ENCODE data around the gene ACTR1B.
"Not testable (repeated sequence)": the region's sequence is repeated elsewhere in the genome, so short reads cannot be mapped to it uniquely, and the experiment has no call there.

ACTR1B gene

GRCh38 chr2:97663962-97664635 is at the start of gene ACTR1B:
TSS of gene ACTR1B (minus strand) at chr2:97664044. CDS start at chr2:97663890, 154 bp downstream.
- DNase-seq = peak; percentile 97 to 99
- peaks cover 0 to 33% (median 27%) of the 10 kb centered on the region in 4 donors for H3K4me1 ChIP-seq
- H3K27me3 ChIP-seq = no peaks in the 10 kb centered on the region
- H3K9me3 ChIP-seq = no peaks in the 10 kb centered on the region
- peak within 1 kb of the TSS; percentile 68 to 77 for H3K4me3 ChIP-seq
- H3K27ac ChIP-seq = peak within 1 kb of the TSS; percentile 89 to 93
- H3K36me3 ChIP-seq = peaks cover under 1 to 13% (median 3%) of the 10 kb centered on the region in 3 donors
- peak; percentile 47 to 53 for TF ChIP-seq CTCF (IDR thresholded peaks at IDR 0.05)
- intact Hi-C loops (cut with DNase I; ENCODE audit: low total_unique reads) = loop anchor here (2.0 kb wide), 1 partner anchor 17 kb away; the partner anchor contains the start of gene COX5B

GRCh38 chr2:97712693-97713295 is 49.0 kb upstream of the ACTR1B start:
- Histone ChIP-seq H3K27ac (no peak overlapping the region), H3K27me3 (peaks cover 0 to 22% of the 10 kb centered on the region in 2 donors), H3K36me3 (no peaks in the 10 kb centered on the region), H3K4me1 (no peaks in the 10 kb centered on the region), H3K9me3 (no peaks in the 10 kb centered on the region), H3K4me3 (no peak overlapping the region)
- no peak for TF ChIP-seq CTCF (IDR thresholded peaks at IDR 0.05)
- peak in 1 of 2 donors; percentile 35 for DNase-seq
- intact Hi-C loops (cut with DNase I; ENCODE audit: low total_unique reads) = no loop called here

- peaks cover 0 to 28% of the 10 kb centered on the region in 2 donors for H3K27me3 ChIP-seq
- H3K4me1 ChIP-seq; H3K36me3 ChIP-seq; intact Hi-C loops (cut with DNase I; ENCODE audit: low total_unique reads); H3K9me3 ChIP-seq; H3K27ac ChIP-seq; H3K4me3 ChIP-seq: not testable (repeated sequence)
- DNase-seq = peak in 1 of 2 donors; percentile 13
These were observed 48.3 kb upstream of the ACTR1B start for GRCh38 chr2:97712175-97712574.

- Histone ChIP-seq H3K27ac (no peak overlapping the region), H3K27me3 (peaks cover 0 to 36% of the 10 kb centered on the region in 2 donors), H3K4me3 (no peak overlapping the region), H3K9me3 (no peaks in the 10 kb centered on the region), H3K36me3 (no peaks in the 10 kb centered on the region), H3K4me1 (no peaks in the 10 kb centered on the region)
- peak in 1 of 2 donors; percentile 13 for DNase-seq
- no peak for TF ChIP-seq CTCF (IDR thresholded peaks at IDR 0.05)
- intact Hi-C loops (cut with DNase I; ENCODE audit: low total_unique reads) = no loop called here
These were observed 47.5 kb upstream of the ACTR1B start for GRCh38 chr2:97711394-97711711.

GRCh38 chr2:97708608-97709007 is 44.8 kb upstream of the ACTR1B start:
- DNase-seq = no peak
- Histone ChIP-seq H3K9me3 (no peaks in the 10 kb centered on the region), H3K27ac (no peak overlapping the region), H3K4me1 (no peaks in the 10 kb centered on the region), H3K27me3 (peaks cover 0 to 36% of the 10 kb centered on the region in 2 donors), H3K4me3 (no peak overlapping the region), H3K36me3 (no peaks in the 10 kb centered on the region)
- TF ChIP-seq CTCF (IDR thresholded peaks at IDR 0.05) = no peak
- intact Hi-C loops (cut with DNase I; ENCODE audit: low total_unique reads) = no loop called here

- H3K9me3 ChIP-seq = no peaks in the 10 kb centered on the region
- no peak for TF ChIP-seq CTCF (IDR thresholded peaks at IDR 0.05)
- H3K27me3 ChIP-seq = peaks cover 0 to 36% of the 10 kb centered on the region in 2 donors
- H3K27ac ChIP-seq = no peak overlapping the region
- no peak overlapping the region for H3K4me3 ChIP-seq
- H3K4me1 ChIP-seq = no peaks in the 10 kb centered on the region
- no peak for DNase-seq
- intact Hi-C loops (cut with DNase I; ENCODE audit: low total_unique reads) = no loop called here
- H3K36me3 ChIP-seq = no peaks in the 10 kb centered on the region
These were observed 44.2 kb upstream of the ACTR1B start for GRCh38 chr2:97708048-97708380.
